ENCODE data around the gene ATP1A2.
A peak's percentile ranks its signal among the peaks of the same experiment; 100 is the strongest.

ATP1A2 gene

DNA sequence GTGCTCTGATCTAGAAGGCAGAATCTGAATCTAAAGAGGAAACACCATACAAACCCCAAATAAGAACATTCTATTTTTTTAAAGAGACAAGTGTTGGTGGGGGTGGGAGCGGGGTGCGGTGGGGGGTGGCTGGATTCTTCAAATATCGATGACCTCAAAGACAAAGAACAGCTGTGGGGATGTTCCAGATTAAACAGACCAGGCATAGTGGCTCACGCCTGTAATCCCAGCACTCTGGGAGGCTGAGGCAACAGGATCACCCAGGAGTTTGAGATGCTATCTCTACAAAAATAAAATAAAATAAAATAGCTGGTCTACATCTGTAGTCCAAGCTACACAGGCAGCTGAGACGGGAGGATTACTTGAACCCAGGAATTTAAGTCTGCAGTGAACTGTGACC, 40.8 kb downstream of the ATP1A2 start:
- H3K4me3 ChIP-seq (replicated peaks; ENCODE audit: low read depth, low read length), result no peak overlapping the region
- TF ChIP-seq, protein P1, sequence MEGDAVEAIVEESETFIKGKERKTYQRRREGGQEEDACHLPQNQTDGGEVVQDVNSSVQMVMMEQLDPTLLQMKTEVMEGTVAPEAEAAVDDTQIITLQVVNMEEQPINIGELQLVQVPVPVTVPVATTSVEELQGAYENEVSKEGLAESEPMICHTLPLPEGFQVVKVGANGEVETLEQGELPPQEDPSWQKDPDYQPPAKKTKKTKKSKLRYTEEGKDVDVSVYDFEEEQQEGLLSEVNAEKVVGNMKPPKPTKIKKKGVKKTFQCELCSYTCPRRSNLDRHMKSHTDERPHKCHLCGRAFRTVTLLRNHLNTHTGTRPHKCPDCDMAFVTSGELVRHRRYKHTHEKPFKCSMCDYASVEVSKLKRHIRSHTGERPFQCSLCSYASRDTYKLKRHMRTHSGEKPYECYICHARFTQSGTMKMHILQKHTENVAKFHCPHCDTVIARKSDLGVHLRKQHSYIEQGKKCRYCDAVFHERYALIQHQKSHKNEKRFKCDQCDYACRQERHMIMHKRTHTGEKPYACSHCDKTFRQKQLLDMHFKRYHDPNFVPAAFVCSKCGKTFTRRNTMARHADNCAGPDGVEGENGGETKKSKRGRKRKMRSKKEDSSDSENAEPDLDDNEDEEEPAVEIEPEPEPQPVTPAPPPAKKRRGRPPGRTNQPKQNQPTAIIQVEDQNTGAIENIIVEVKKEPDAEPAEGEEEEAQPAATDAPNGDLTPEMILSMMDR (IDR thresholded peaks at IDR 0.05; ENCODE audit: low read length, missing control alignments), result no peak
- DNase-seq (ENCODE audit: low read depth), result no peak

DNA sequence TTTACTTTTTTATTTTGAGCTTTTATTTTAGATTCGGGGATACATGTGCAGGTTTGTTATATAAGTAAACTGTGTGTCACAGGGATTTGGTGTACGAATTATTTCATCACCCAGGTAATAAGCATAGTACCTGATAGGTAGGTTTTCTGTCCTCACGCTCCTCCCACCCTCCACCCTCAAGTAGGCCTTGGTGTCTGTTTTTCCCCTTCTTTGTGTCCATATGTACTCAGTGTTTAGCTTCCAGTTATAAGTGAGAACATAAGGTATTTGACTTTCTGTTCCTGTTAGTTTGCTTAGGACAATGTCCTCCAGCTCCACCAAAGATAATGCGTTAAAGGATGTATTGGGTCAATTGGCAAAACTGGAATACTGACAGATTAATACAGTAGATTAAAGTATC, 41.6 kb downstream of the ATP1A2 start:
- no peak for DNase-seq (ENCODE audit: low read depth)
- TF ChIP-seq, protein P1 (IDR thresholded peaks at IDR 0.05; ENCODE audit: low read length, missing control alignments), result no peak
- no peak overlapping the region for H3K4me3 ChIP-seq (replicated peaks; ENCODE audit: low read depth, low read length)

DNA sequence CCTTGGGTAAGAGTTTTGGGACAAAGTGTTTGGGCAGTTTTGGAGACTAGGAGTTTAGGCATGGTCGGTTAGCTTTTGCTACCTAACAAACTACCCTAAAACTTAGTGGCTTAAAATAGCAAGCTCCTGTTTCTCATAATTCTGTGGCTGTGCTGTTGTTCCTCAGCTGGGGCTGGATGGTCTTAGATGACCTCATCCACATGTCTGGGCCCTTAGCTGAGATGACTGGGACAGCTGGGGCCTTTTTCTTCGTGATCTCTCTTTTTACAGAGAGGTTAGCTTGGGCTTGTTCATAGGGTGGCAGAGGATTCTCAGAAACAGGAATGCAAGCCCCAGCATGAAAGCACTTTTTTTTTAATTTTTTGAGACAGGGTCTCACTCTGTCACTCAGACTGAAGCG, 42.5 kb downstream of the ATP1A2 start:
- H3K4me3 ChIP-seq (replicated peaks; ENCODE audit: low read depth, low read length), result no peak overlapping the region
- DNase-seq (ENCODE audit: low read depth), result no peak

DNA sequence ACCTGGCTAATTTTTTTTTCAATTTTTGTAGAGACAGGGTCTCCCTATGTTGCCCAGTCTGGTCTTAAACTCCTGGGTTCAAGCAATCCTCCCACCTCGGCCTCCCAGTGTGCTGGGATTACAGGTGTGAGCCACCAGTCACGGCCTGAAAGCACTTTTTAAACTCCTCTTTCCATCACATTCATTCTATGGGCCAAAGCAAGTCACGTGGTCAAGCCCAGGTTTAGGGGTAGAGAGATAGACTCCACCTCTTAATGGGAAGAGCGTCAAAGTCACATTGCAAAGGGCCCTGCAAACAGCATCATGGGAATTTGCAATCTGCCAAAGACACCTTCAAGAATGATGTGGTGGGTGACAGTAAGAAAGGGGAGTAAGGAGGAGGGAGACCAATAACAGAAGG, 43.0 kb downstream of the ATP1A2 start:
- DNase-seq (ENCODE audit: low read depth), result no peak
- TF ChIP-seq, protein P1 (IDR thresholded peaks at IDR 0.05; ENCODE audit: low read length, missing control alignments), result no peak
- no peak overlapping the region for H3K4me3 ChIP-seq (replicated peaks; ENCODE audit: low read depth, low read length)

More for the DNA sequence above, 42.5 kb downstream of the ATP1A2 start:
- TF ChIP-seq, protein P1 (IDR thresholded peaks at IDR 0.05; ENCODE audit: low read length, missing control alignments), result no peak

DNA sequence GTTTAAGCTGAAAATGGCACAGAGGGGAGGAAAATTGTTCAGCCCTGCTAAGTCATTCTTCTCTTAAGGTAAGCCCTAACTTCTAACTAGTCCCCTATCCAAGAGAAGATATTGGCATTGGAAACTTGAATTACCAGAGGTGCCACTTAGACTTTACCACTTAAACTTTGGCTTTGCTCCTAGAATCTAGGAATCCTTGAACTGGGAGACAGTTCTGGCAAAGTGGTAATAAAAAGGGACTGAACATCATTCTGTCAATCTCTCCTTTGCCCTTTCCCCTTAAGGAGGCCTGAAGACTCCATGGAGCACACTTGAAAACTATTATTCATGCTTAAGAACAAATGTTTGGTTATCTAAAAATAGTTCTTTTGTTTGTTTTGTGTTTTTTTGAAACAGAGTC, 44.3 kb downstream of the ATP1A2 start:
- TF ChIP-seq, protein P1 (IDR thresholded peaks at IDR 0.05; ENCODE audit: low read length, missing control alignments), result no peak
- no peak for DNase-seq (ENCODE audit: low read depth)
- no peak overlapping the region for H3K4me3 ChIP-seq (replicated peaks; ENCODE audit: low read depth, low read length)

DNA sequence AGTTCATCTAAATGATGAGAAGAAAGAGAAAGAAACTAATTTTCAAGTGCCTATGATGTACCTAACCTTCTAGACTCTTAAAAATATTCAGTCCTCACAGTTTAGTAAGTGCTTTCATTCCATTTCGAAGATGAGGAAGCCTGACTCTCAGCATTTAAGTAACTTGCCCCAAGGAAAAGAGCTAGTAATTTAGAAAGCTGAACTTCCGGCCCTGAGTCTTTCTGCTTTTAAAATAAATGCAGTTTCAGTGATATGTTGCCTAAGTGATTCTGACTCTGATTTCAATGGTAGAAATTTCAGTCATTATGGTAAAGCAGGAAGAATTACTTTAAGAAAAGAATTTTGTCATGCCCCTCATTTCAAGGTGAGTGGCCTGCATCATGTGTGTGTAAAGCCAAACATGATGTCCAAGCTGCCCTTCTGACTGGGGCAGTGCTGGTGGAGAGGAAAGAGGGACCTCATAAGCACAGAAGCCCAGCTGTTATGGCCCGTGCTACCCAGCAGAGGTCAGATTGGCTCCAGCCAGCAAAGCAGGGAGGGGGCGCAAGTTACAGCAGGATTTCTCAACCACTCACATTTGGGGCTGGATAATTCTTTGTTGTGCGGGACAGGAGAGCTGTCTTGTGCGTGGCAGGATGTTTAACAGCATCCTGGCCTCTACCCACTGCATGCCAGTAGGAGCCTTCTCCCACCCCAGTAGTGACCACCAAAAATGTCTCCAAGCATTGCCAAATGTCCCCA, 46.6 kb downstream of the ATP1A2 start:
- H3K4me3 ChIP-seq (replicated peaks; ENCODE audit: low read depth, low read length), result no peak overlapping the region
- peak; percentile 40 for DNase-seq (ENCODE audit: low read depth)
- TF ChIP-seq, protein P1 (IDR thresholded peaks at IDR 0.05; ENCODE audit: low read length, missing control alignments), result peak; percentile 49

DNA sequence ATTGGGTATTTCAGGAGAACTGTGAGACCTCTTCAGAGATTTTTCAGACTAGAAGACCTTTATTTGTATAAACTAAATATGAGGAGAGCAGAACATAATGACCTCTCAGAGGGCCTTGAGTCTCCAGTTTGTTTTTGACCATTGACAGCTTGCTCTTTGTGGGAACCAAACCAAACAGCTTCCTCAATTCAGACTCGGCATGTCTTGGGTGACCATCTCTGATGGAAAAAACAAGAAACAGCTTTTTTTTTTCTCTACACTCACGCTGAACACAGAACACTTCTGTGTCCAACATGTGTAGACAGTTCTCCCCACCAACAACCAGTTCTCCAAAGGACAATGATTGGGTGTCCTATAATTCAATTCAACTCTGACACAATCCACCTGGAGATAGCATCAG, 47.4 kb downstream of the ATP1A2 start:
- DNase-seq (ENCODE audit: low read depth), result no peak
- TF ChIP-seq, protein P1 (IDR thresholded peaks at IDR 0.05; ENCODE audit: low read length, missing control alignments), result no peak

More for the DNA sequence above, 47.4 kb downstream of the ATP1A2 start:
- no peak overlapping the region for H3K4me3 ChIP-seq (replicated peaks; ENCODE audit: low read depth, low read length)

All from fibroblast of pulmonary artery (primary cell).